Neuron (in vitro differentiated cells): Measurements from ENCODE around the gene CNTFR.

Experiments used
- H2AFZ ChIP-seq: one replicate; pipeline ENCODE4 v1.6.1; 2013; ENCODE audit warnings: low read depth, mild to moderate bottlenecking, inconsistent platforms, low read length, moderate library complexity
- H3K27me3 ChIP-seq: one replicate; pipeline ENCODE4 v1.6.1; 2013; ENCODE audit warnings: low read length; ENCODE audit not compliant: insufficient read depth
- H3K36me3 ChIP-seq: one replicate; pipeline ENCODE4 v1.6.1; 2013; ENCODE audit warnings: low read length; ENCODE audit not compliant: insufficient read depth
- H3K4me1 ChIP-seq: one replicate; pipeline ENCODE4 v1.6.1; 2013; ENCODE audit warnings: low read length; ENCODE audit not compliant: insufficient read depth
- H3K4me3 ChIP-seq: 2 replicates; pipeline ENCODE4 v1.5.1; 2013; ENCODE audit warnings: mild to moderate bottlenecking, low read length, moderate library complexity
- H3K9me3 ChIP-seq: one replicate; pipeline ENCODE4 v1.6.1; 2013; ENCODE audit warnings: low read length

The CNTFR gene

GRCh38 chr9:34568133-34568532, 21.4 kb downstream of the CNTFR start:
- H3K27me3 ChIP-seq = no peaks in the 10 kb centered on the region
- peaks cover 9% of the 10 kb centered on the region for H3K4me1 ChIP-seq

GRCh38 chr9:34566972-34567371, 22.6 kb downstream of the CNTFR start:
- peaks cover 68% of the 10 kb centered on the region for H3K36me3 ChIP-seq
- H3K27me3 ChIP-seq = no peaks in the 10 kb centered on the region
- H3K4me3 ChIP-seq = no peak overlapping the region
- no peak overlapping the region for H2AFZ ChIP-seq
- peaks cover 9% of the 10 kb centered on the region for H3K4me1 ChIP-seq
- peaks cover 20% of the 10 kb centered on the region for H3K9me3 ChIP-seq

More at GRCh38 chr9:34568133-34568532, 21.4 kb downstream of the CNTFR start:
- peaks cover 11% of the 10 kb centered on the region for H3K9me3 ChIP-seq
- peaks cover 58% of the 10 kb centered on the region for H3K36me3 ChIP-seq
- H2AFZ ChIP-seq = no peak overlapping the region
- H3K4me3 ChIP-seq = no peak overlapping the region

GRCh38 chr9:34566322-34566721, 23.2 kb downstream of the CNTFR start:
- H3K4me1 ChIP-seq = peaks cover 10% of the 10 kb centered on the region
- H3K36me3 ChIP-seq = peaks cover 75% of the 10 kb centered on the region
- peaks cover 20% of the 10 kb centered on the region for H3K9me3 ChIP-seq
- no peak overlapping the region for H2AFZ ChIP-seq
- no peaks in the 10 kb centered on the region for H3K27me3 ChIP-seq
- no peak overlapping the region for H3K4me3 ChIP-seq

- no peak overlapping the region for H2AFZ ChIP-seq
- peaks cover 20% of the 10 kb centered on the region for H3K9me3 ChIP-seq
- no peak overlapping the region for H3K4me3 ChIP-seq
- H3K27me3 ChIP-seq = no peaks in the 10 kb centered on the region
- peaks cover 76% of the 10 kb centered on the region for H3K36me3 ChIP-seq
- H3K4me1 ChIP-seq = peaks cover 15% of the 10 kb centered on the region
Observed at GRCh38 chr9:34565856-34566255, 23.7 kb downstream of the CNTFR start.

GRCh38 chr9:34564617-34565016, 24.9 kb downstream of the CNTFR start:
- Histone ChIP-seq H3K4me1 (peaks cover 20% of the 10 kb centered on the region), H2AFZ (no peak overlapping the region), H3K9me3 (peaks cover 20% of the 10 kb centered on the region), H3K36me3 (peaks cover 74% of the 10 kb centered on the region), H3K27me3 (no peaks in the 10 kb centered on the region), H3K4me3 (no peak overlapping the region)

- peaks cover 78% of the 10 kb centered on the region for H3K36me3 ChIP-seq
- H3K9me3 ChIP-seq = peaks cover 20% of the 10 kb centered on the region
- peaks cover 20% of the 10 kb centered on the region for H3K4me1 ChIP-seq
- H3K4me3 ChIP-seq = no peak overlapping the region
- no peak overlapping the region for H2AFZ ChIP-seq
- no peaks in the 10 kb centered on the region for H3K27me3 ChIP-seq
Observed at GRCh38 chr9:34563262-34563661, 26.3 kb downstream of the CNTFR start.

GRCh38 chr9:34562135-34562745, 27.3 kb downstream of the CNTFR start:
- Histone ChIP-seq H3K36me3 (peaks cover 77% of the 10 kb centered on the region), H3K9me3 (peaks cover 20% of the 10 kb centered on the region), H3K27me3 (no peaks in the 10 kb centered on the region), H2AFZ (no peak overlapping the region), H3K4me1 (peaks cover 18% of the 10 kb centered on the region), H3K4me3 (no peak overlapping the region)

GRCh38 chr9:34560599-34561214, 28.8 kb downstream of the CNTFR start:
- Histone ChIP-seq H2AFZ (no peak overlapping the region), H3K27me3 (no peaks in the 10 kb centered on the region), H3K4me3 (no peak overlapping the region), H3K4me1 (peaks cover 16% of the 10 kb centered on the region), H3K36me3 (peaks cover 76% of the 10 kb centered on the region), H3K9me3 (peaks cover 20% of the 10 kb centered on the region)

- H3K27me3 ChIP-seq = no peaks in the 10 kb centered on the region
- peaks cover 76% of the 10 kb centered on the region for H3K36me3 ChIP-seq
- H2AFZ ChIP-seq = no peak overlapping the region
- peaks cover 19% of the 10 kb centered on the region for H3K9me3 ChIP-seq
- H3K4me1 ChIP-seq = peaks cover 16% of the 10 kb centered on the region
- H3K4me3 ChIP-seq = no peak overlapping the region
Observed at GRCh38 chr9:34559624-34560455, 29.7 kb downstream of the CNTFR start.

GRCh38 chr9:34558919-34559623, 30.5 kb downstream of the CNTFR start:
- Histone ChIP-seq H3K36me3 (peaks cover 75% of the 10 kb centered on the region), H3K9me3 (peaks cover 14% of the 10 kb centered on the region), H3K27me3 (no peaks in the 10 kb centered on the region), H3K4me1 (peaks cover 16% of the 10 kb centered on the region), H3K4me3 (no peak overlapping the region), H2AFZ (no peak overlapping the region)

GRCh38 chr9:34558364-34558763, 31.2 kb downstream of the CNTFR start:
- Histone ChIP-seq H3K4me1 (peaks cover 16% of the 10 kb centered on the region), H3K27me3 (no peaks in the 10 kb centered on the region), H2AFZ (no peak overlapping the region), H3K36me3 (peaks cover 70% of the 10 kb centered on the region), H3K9me3 (peaks cover 11% of the 10 kb centered on the region), H3K4me3 (no peak overlapping the region)

GRCh38 chr9:34557426-34558321, 31.9 kb downstream of the CNTFR start:
- H2AFZ ChIP-seq = no peak overlapping the region
- H3K4me1 ChIP-seq = peaks cover 16% of the 10 kb centered on the region
- H3K36me3 ChIP-seq = peaks cover 70% of the 10 kb centered on the region
- H3K27me3 ChIP-seq = no peaks in the 10 kb centered on the region
- H3K4me3 ChIP-seq = no peak overlapping the region
- peaks cover 4% of the 10 kb centered on the region for H3K9me3 ChIP-seq
